Esophagus muscularis mucosa (tissue), 3 donors: Measurements from ENCODE around the gene PARD6G.

Source experiments
- CTCF ChIP-seq, 3 experiments: fragments of 200-600 bp in 2 of 3; fragments of 450-650 bp in 1 of 3; sonication (generic) in 2 of 3; IDR thresholded peaks; one replicate each; pipeline ENCODE4 v1.5.1; 2017 to 2019; ENCODE audit warnings: antibody characterized with exemption in 3 of 3, mild to moderate bottlenecking in 2 of 3, moderate library complexity in 1 of 3
- POLR2A ChIP-seq: fragments of 450-650 bp; IDR thresholded peaks from one replicate; pipeline ENCODE4 v1.6.1; 2017; ENCODE audit warnings: antibody characterized with exemption, moderate library complexity, mild to moderate bottlenecking, low read depth

DNA sequence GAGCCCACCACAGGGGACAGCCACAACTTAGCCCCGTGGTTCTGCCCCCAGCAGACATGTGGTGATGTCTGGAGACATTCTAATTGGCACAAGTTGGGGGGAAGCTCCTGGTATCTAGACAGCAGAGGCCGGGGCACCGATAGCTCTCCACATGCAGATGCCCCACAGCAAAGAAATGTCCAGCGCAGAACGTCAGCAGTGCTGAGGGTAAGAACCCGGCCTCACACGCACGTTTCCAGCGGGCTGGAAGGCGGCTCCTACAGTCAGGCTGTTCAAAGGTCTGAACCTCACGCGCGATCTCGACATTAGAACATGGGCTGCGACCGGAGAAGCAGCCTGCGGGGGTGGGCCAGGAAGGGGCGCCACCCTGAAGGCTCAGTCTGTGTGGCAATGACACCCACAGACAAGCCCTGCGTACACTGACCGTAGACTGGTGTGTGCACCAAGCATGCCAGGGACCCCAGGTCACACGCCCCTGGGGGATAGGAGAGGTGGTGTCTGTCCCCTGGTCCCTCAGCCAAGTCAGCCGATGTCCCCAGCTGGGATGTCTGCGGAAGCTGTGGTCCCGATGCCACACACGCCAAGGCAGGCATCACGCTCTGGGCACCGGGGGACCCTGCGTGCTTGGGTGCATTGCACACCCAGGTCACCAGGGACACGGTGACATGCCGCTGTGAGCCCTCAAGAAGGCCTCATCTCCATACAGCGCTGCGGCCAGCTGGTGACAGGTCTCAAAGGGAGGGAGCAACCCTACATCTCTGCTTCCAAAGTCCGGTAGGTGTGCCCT is 66.3 kb downstream of the PARD6G start:
- TF ChIP-seq CTCF (IDR thresholded peaks at IDR 0.05) (no peak), POLR2A (no peak)
